Mesodermal cell (in vitro differentiated cells): ENCODE results near the gene PINK1.
A peak's percentile ranks its signal among the peaks of the same experiment; 100 is the strongest.

ENCODE experiments used
- H3K27ac ChIP-seq: 2 replicates; pipeline ENCODE4 v1.7.0; 2013; ENCODE audit warnings: mild to moderate bottlenecking, low read depth, low read length, moderate library complexity; ENCODE audit not compliant: severe bottlenecking
- H3K36me3 ChIP-seq: 2 replicates; pipeline ENCODE4 v1.7.1; 2013; ENCODE audit warnings: mild to moderate bottlenecking, low read length, moderate library complexity; ENCODE audit not compliant: control insufficient read depth, insufficient read depth
- H3K4me1 ChIP-seq: one replicate; pipeline ENCODE4 v1.7.1; 2013; ENCODE audit warnings: mild to moderate bottlenecking, low read length; ENCODE audit not compliant: insufficient read depth, control insufficient read depth, poor library complexity, severe bottlenecking
- H3K4me3 ChIP-seq: 2 replicates; pipeline ENCODE4 v1.7.0; 2013; ENCODE audit warnings: low read length, control low read depth, mild to moderate bottlenecking; ENCODE audit not compliant: insufficient read depth, poor library complexity, severe bottlenecking; ENCODE audit errors: extremely low read depth
- H3K9me3 ChIP-seq: 2 replicates; pipeline ENCODE4 v1.7.1; 2013; ENCODE audit warnings: mild to moderate bottlenecking, low read length, moderate library complexity; ENCODE audit not compliant: control insufficient read depth
- WGBS, 2 experiments: methylation state at CpG; one replicate each; pipeline ENCODE4 v1.1.5; 2013; ENCODE audit warnings: missing lambda C conversion rate in 2 of 2; ENCODE audit not compliant: insufficient coverage in 2 of 2; 5-methylcytosine and 5-hydroxymethylcytosine counted together

The PINK1 gene

GRCh38 chr1:20612221-20612746 lies 21.0 kb upstream of the PINK1 start:
- Histone ChIP-seq H3K27ac (no peak overlapping the region), H3K36me3 (no peaks in the 10 kb centered on the region), H3K4me1 (peaks cover 20% of the 10 kb centered on the region), H3K4me3 (no peak overlapping the region), H3K9me3 (no peaks in the 10 kb centered on the region)
- WGBS, 2 experiments = 90 to 97% methylated on average over 2 to 9 of the region's 11 CpGs

DNA sequence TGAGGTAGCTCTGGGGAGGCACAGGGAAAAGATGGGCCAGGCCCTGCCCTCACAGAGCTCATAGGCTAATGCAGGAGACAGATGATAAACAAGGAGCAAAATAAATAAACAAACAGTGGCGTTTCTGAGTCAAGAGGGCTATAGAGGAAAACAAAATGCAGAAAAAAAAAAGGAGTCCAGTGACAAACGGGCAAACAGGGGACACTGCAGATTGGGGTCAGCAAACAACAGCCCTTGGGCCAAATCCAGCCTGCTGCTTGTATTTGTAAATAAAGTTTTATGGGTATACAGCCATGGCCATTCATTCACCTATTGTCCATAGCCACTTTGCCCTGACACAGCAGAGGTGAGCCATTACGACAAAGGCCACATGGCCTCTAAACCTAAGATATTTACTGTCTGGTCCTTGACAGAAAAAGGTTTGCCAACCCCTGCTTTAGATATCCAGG lies 19.1 kb upstream of the PINK1 start:
- H3K9me3 ChIP-seq = no peaks in the 10 kb centered on the region
- no peak overlapping the region for H3K4me3 ChIP-seq
- H3K27ac ChIP-seq = peak overlapping the region; percentile 95
- peaks cover 20% of the 10 kb centered on the region for H3K4me1 ChIP-seq
- H3K36me3 ChIP-seq = no peaks in the 10 kb centered on the region
- WGBS, 2 experiments = 76 to 81% methylated on average over 3 of the region's 3 CpGs

DNA sequence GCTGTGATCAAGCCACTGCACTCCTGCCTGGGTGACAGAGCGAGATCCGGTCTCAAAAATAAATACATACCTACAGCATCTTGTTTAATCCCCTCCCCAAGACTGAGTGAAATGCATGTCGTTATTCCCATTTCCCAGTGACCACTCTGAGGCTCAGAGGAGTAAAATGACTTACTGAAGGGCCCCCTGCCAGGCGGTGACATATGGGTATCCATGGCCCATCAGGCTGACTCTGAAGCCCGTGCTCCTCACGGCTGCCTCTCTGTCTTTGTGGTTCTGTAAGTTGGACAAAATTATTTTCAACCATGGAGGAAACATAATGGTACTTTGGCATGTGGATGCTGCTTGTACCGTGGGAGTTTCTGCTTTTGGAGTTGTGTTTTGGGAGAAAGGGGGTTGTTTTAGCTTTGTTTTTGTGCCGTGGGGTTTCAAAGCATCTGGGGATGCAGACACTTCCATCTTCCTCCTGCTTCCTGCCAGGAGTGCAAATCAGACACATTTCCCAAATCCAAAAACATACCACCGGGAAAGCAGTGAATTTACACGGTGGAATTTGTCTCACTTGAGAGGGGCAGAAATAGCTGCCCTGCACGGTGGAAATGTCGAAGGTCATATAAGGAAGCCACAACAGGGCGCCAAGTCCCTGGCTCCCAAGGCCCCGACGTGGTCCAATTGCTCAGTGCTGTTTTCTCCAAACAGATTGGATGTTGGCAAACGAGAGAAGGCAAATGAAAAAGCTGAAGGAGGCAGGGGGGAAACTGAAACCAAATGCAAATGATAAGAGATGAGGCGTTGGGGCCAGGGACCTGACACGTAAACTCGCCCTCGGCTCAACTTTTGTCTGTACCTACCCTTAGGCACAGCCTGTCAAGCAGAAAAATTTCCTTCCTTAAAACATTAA lies 17.1 kb upstream of the PINK1 start:
- whole genome bisulfite sequencing, 2 experiments = 79 to 80% methylated on average over 18 to 19 of the region's 20 CpGs
- H3K4me1 ChIP-seq = peaks cover 20% of the 10 kb centered on the region
- no peak overlapping the region for H3K27ac ChIP-seq
- H3K4me3 ChIP-seq = no peak overlapping the region
- H3K36me3 ChIP-seq = no peaks in the 10 kb centered on the region
- no peaks in the 10 kb centered on the region for H3K9me3 ChIP-seq

- no peaks in the 10 kb centered on the region for H3K9me3 ChIP-seq
- H3K27ac ChIP-seq = no peak overlapping the region
- H3K4me3 ChIP-seq = no peak overlapping the region
- peaks cover 20% of the 10 kb centered on the region for H3K4me1 ChIP-seq
- H3K36me3 ChIP-seq = no peaks in the 10 kb centered on the region
- WGBS, 2 experiments = 92 to 100% methylated on average over 1 of the region's 3 CpGs
Observed at GRCh38 chr1:20616847-20617487, 16.3 kb upstream of the PINK1 start.

DNA sequence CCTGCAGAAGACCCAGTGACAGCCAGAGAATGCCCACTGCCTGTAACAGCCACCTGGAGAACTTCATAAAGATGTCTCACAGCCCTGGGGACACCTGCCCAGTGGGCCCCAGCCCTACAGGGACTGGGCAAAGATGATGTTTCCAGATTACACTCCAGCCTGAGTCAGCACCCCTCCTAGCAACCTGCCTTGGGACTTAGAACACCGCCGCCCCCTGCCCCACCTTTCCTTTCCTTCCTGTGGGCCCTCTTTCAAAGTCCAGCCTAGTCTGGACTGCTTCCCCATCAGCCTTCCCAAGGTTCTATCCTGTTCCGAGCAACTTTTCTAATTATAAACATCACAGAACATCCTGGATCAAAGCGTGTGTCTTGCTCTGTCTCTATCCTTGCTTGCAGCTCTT lies 14.7 kb upstream of the PINK1 start:
- 93 to 100% methylated on average over 2 of the region's 4 CpGs for WGBS, 2 experiments
- no peak overlapping the region for H3K4me3 ChIP-seq
- no peaks in the 10 kb centered on the region for H3K36me3 ChIP-seq
- peaks cover 12% of the 10 kb centered on the region for H3K4me1 ChIP-seq
- no peak overlapping the region for H3K27ac ChIP-seq
- no peaks in the 10 kb centered on the region for H3K9me3 ChIP-seq

GRCh38 chr1:20619999-20620398 lies 13.3 kb upstream of the PINK1 start:
- no peaks in the 10 kb centered on the region for H3K9me3 ChIP-seq
- WGBS, 2 experiments = 100% methylated on average over 1 of the region's 1 CpG
- no peak overlapping the region for H3K27ac ChIP-seq
- H3K36me3 ChIP-seq = no peaks in the 10 kb centered on the region
- H3K4me3 ChIP-seq = no peak overlapping the region
- peaks cover 4% of the 10 kb centered on the region for H3K4me1 ChIP-seq

- H3K36me3 ChIP-seq = no peaks in the 10 kb centered on the region
- H3K4me1 ChIP-seq = peaks cover 3% of the 10 kb centered on the region
- H3K27ac ChIP-seq = no peak overlapping the region
- H3K9me3 ChIP-seq = no peaks in the 10 kb centered on the region
- H3K4me3 ChIP-seq = no peak overlapping the region
- whole genome bisulfite sequencing, 2 experiments = 42 to 62% methylated on average over 2 to 4 of the region's 6 CpGs
Observed at GRCh38 chr1:20621012-20621411, 12.2 kb upstream of the PINK1 start.

GRCh38 chr1:20624709-20625108 lies 8.5 kb upstream of the PINK1 start:
- peaks cover 21% of the 10 kb centered on the region for H3K9me3 ChIP-seq
- no peak overlapping the region for H3K27ac ChIP-seq
- H3K4me3 ChIP-seq = no peak overlapping the region
- no peaks in the 10 kb centered on the region for H3K36me3 ChIP-seq
- 100% methylated on average over 1 of the region's 1 CpG for whole genome bisulfite sequencing, 2 experiments
- H3K4me1 ChIP-seq = no peaks in the 10 kb centered on the region

- Histone ChIP-seq H3K4me3 (no peak overlapping the region), H3K36me3 (no peaks in the 10 kb centered on the region), H3K4me1 (no peaks in the 10 kb centered on the region), H3K27ac (no peak overlapping the region), H3K9me3 (peaks cover 21% of the 10 kb centered on the region)
- 56 to 69% methylated on average over 2 of the region's 3 CpGs for WGBS, 2 experiments
Observed at GRCh38 chr1:20625176-20626097, 7.8 kb upstream of the PINK1 start.

DNA sequence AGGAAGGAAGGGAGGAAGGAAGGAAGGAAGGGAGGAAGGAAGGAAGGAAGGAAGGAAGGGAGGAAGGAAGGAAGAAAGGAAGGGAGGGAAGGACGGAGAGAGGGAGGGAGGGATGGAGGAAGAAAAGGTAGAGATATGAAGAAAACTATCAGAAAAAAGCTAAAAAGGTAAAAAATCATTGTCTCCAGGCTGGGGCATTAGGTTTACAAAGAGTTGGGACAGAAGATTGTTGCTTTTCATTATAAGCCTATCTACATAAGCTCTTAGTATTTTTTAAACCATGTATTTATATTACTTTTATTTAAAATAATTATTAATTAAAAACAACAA lies 7.2 kb upstream of the PINK1 start:
- peaks cover 21% of the 10 kb centered on the region for H3K9me3 ChIP-seq
- no peak overlapping the region for H3K27ac ChIP-seq
- H3K4me1 ChIP-seq = no peaks in the 10 kb centered on the region
- 80 to 86% methylated on average over 1 of the region's 1 CpG for WGBS, 2 experiments
- no peaks in the 10 kb centered on the region for H3K36me3 ChIP-seq
- no peak overlapping the region for H3K4me3 ChIP-seq
